ENCODE results near the gene BTG3.

BTG3 gene

GRCh38 chr21:17658931-17659330, 46.2 kb upstream of the BTG3 start:
- TF ChIP-seq CTCF (IDR thresholded peaks at IDR 0.05; ENCODE audit: low read depth, low read length, poor library complexity, severe bottlenecking) (no peak), EZH2phosphoT487 (IDR thresholded peaks at IDR 0.05; ENCODE audit: borderline replicate concordance, low read length) (no peak)
- H4K20me1 ChIP-seq (ENCODE audit: control insufficient read depth, insufficient read depth, low read depth, low read length) = no peaks in the 10 kb centered on the region
- H3K9me2 ChIP-seq (replicated peaks; ENCODE audit: control insufficient read depth, low read length) = no peaks in the 10 kb centered on the region
- H3K4me3 ChIP-seq (ENCODE audit: low read length) = no peak overlapping the region
- H3F3A ChIP-seq (ENCODE audit: control insufficient read depth, insufficient read depth) = no peaks in the 10 kb centered on the region
- no peaks in the 10 kb centered on the region for H3K27me3 ChIP-seq (ENCODE audit: control insufficient read depth, low read length)
- no peaks in the 10 kb centered on the region for H3K4me1 ChIP-seq (ENCODE audit: control insufficient read depth, low read length)
- H3K9me3 ChIP-seq (ENCODE audit: control insufficient read depth, insufficient read depth, low read length) = no peaks in the 10 kb centered on the region
- H3K36me3 ChIP-seq (ENCODE audit: control insufficient read depth, low read length) = no peaks in the 10 kb centered on the region
- no peak overlapping the region for H3K4me2 ChIP-seq (ENCODE audit: low read length)
- H3K79me2 ChIP-seq (ENCODE audit: control insufficient read depth, low read length) = no peaks in the 10 kb centered on the region
- H3K27ac ChIP-seq (ENCODE audit: low read depth, low read length) = no peak overlapping the region

GRCh38 chr21:17651526-17651925, 38.8 kb upstream of the BTG3 start:
- H3K9me2 ChIP-seq (replicated peaks; ENCODE audit: control insufficient read depth, low read length) = no peaks in the 10 kb centered on the region
- H3K4me1 ChIP-seq (ENCODE audit: control insufficient read depth, low read length) = no peaks in the 10 kb centered on the region
- no peaks in the 10 kb centered on the region for H4K20me1 ChIP-seq (ENCODE audit: control insufficient read depth, insufficient read depth, low read depth, low read length)
- H3K9me3 ChIP-seq (ENCODE audit: control insufficient read depth, insufficient read depth, low read length) = no peaks in the 10 kb centered on the region
- H3K27me3 ChIP-seq (ENCODE audit: control insufficient read depth, low read length) = no peaks in the 10 kb centered on the region
- H3F3A ChIP-seq (ENCODE audit: control insufficient read depth, insufficient read depth) = no peaks in the 10 kb centered on the region
- no peak overlapping the region for H3K4me3 ChIP-seq (ENCODE audit: low read length)
- H3K36me3 ChIP-seq (ENCODE audit: control insufficient read depth, low read length) = no peaks in the 10 kb centered on the region
- no peak overlapping the region for H3K4me2 ChIP-seq (ENCODE audit: low read length)
- H3K27ac ChIP-seq (ENCODE audit: low read depth, low read length) = no peak overlapping the region
- no peaks in the 10 kb centered on the region for H3K79me2 ChIP-seq (ENCODE audit: control insufficient read depth, low read length)
- TF ChIP-seq CTCF (IDR thresholded peaks at IDR 0.05; ENCODE audit: low read depth, low read length, poor library complexity, severe bottlenecking) (no peak), EZH2phosphoT487 (IDR thresholded peaks at IDR 0.05; ENCODE audit: borderline replicate concordance, low read length) (no peak)

- no peak overlapping the region for H3K4me2 ChIP-seq (ENCODE audit: low read length)
- TF ChIP-seq EZH2phosphoT487 (IDR thresholded peaks at IDR 0.05; ENCODE audit: borderline replicate concordance, low read length) (no peak), CTCF (IDR thresholded peaks at IDR 0.05; ENCODE audit: low read depth, low read length, poor library complexity, severe bottlenecking) (no peak)
- no peak overlapping the region for H3K27ac ChIP-seq (ENCODE audit: low read depth, low read length)
- no peaks in the 10 kb centered on the region for H3K9me3 ChIP-seq (ENCODE audit: control insufficient read depth, insufficient read depth, low read length)
- H3K4me1 ChIP-seq (ENCODE audit: control insufficient read depth, low read length) = no peaks in the 10 kb centered on the region
- no peaks in the 10 kb centered on the region for H3K27me3 ChIP-seq (ENCODE audit: control insufficient read depth, low read length)
- H3F3A ChIP-seq (ENCODE audit: control insufficient read depth, insufficient read depth) = no peaks in the 10 kb centered on the region
- no peaks in the 10 kb centered on the region for H4K20me1 ChIP-seq (ENCODE audit: control insufficient read depth, insufficient read depth, low read depth, low read length)
- no peaks in the 10 kb centered on the region for H3K79me2 ChIP-seq (ENCODE audit: control insufficient read depth, low read length)
- H3K36me3 ChIP-seq (ENCODE audit: control insufficient read depth, low read length) = no peaks in the 10 kb centered on the region
- no peaks in the 10 kb centered on the region for H3K9me2 ChIP-seq (replicated peaks; ENCODE audit: control insufficient read depth, low read length)
- no peak overlapping the region for H3K4me3 ChIP-seq (ENCODE audit: low read length)
Observed at GRCh38 chr21:17650292-17650691, 37.6 kb upstream of the BTG3 start.

- Histone ChIP-seq H3F3A (ENCODE audit: control insufficient read depth, insufficient read depth) (no peaks in the 10 kb centered on the region), H3K4me3 (ENCODE audit: low read length) (no peak overlapping the region), H3K9me2 (replicated peaks; ENCODE audit: control insufficient read depth, low read length) (no peaks in the 10 kb centered on the region), H3K27ac (ENCODE audit: low read depth, low read length) (no peak overlapping the region), H3K9me3 (ENCODE audit: control insufficient read depth, insufficient read depth, low read length) (no peaks in the 10 kb centered on the region), H3K4me1 (ENCODE audit: control insufficient read depth, low read length) (no peaks in the 10 kb centered on the region), H3K27me3 (ENCODE audit: control insufficient read depth, low read length) (no peaks in the 10 kb centered on the region), H3K79me2 (ENCODE audit: control insufficient read depth, low read length) (no peaks in the 10 kb centered on the region), H4K20me1 (ENCODE audit: control insufficient read depth, insufficient read depth, low read depth, low read length) (no peaks in the 10 kb centered on the region), H3K36me3 (ENCODE audit: control insufficient read depth, low read length) (no peaks in the 10 kb centered on the region), H3K4me2 (ENCODE audit: low read length) (no peak overlapping the region)
- no peak for TF ChIP-seq EZH2phosphoT487 (IDR thresholded peaks at IDR 0.05; ENCODE audit: borderline replicate concordance, low read length)
- TF ChIP-seq CTCF (IDR thresholded peaks at IDR 0.05; ENCODE audit: low read depth, low read length, poor library complexity, severe bottlenecking) = no peak
Observed at GRCh38 chr21:17646790-17647189, 34.1 kb upstream of the BTG3 start.
